ENCODE results near the gene LRRC1.

DNA sequence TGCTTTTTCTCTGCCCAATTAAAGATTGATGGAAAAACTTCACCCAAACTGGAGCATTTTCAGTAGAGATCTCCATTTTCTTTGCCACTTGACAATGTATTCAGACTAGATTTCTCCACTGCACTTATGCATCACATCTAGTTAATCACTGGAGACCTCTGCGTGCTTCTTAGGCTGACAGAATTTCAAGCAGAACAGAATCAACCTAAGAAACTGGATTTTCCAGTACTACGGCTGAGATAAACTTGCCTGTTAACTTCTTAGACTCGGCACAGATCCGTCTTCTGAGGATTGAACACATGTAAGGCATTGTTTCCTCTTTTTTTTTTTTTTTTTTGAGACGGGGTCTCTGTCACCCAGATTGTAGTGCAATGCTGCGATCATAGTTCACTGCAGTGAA lies 139.2 kb downstream of the LRRC1 start:
- TF ChIP-seq, protein P1, sequence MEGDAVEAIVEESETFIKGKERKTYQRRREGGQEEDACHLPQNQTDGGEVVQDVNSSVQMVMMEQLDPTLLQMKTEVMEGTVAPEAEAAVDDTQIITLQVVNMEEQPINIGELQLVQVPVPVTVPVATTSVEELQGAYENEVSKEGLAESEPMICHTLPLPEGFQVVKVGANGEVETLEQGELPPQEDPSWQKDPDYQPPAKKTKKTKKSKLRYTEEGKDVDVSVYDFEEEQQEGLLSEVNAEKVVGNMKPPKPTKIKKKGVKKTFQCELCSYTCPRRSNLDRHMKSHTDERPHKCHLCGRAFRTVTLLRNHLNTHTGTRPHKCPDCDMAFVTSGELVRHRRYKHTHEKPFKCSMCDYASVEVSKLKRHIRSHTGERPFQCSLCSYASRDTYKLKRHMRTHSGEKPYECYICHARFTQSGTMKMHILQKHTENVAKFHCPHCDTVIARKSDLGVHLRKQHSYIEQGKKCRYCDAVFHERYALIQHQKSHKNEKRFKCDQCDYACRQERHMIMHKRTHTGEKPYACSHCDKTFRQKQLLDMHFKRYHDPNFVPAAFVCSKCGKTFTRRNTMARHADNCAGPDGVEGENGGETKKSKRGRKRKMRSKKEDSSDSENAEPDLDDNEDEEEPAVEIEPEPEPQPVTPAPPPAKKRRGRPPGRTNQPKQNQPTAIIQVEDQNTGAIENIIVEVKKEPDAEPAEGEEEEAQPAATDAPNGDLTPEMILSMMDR (conservative IDR thresholded peaks at IDR 0.05 in 1 of 2, IDR thresholded peaks at IDR 0.05 in 1 of 2; ENCODE audit: low read depth in 1 of 2, low read length in 2 of 2): no peak
- TF ChIP-seq EZH2 (IDR thresholded peaks at IDR 0.05; ENCODE audit: low read length, missing control alignments): no peak

Data from fibroblast of lung (primary cell).